NT2/D1 (cell line): Measurements from ENCODE around the gene RYR3.

ENCODE experiments used
- SUZ12 ChIP-seq: IDR thresholded peaks from 2 replicates; pipeline ENCODE4 v1.6.1; 2011; ENCODE audit not compliant: insufficient read length, insufficient read depth; ENCODE audit errors: extremely low read depth
- ZNF274 ChIP-seq: IDR thresholded peaks from 2 replicates; pipeline ENCODE4 v1.6.1; 2011; ENCODE audit warnings: mild to moderate bottlenecking, low read depth, low read length

DNA sequence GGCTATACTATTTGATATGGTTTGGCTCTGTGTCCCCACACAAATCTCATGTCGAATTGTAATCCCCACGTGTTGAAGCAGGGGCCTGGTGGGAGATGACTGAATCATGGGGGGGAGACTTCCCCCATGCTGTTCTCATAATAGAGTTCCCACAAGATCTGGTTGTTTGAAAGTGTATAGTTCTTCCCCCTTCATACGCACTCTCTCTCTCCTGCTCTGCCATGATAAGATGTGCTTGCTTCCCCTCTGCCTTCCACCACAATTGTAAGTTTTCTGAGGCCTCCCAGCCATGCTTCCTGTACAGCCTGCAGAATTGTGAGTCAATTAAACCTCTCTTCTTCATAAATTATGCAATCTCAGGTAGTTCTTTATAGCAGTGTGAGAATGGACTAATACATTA lies 367.4 kb downstream of the RYR3 start:
- no peak for TF ChIP-seq ZNF274
- no peak for TF ChIP-seq SUZ12
